GM12891 (cell line): ENCODE measurements around the gene LARP4B.

Source experiments
- POLR2A ChIP-seq: IDR thresholded peaks from 2 replicates; pipeline ENCODE4 v1.6.1; 2011; ENCODE audit warnings: low read depth, low read length, control low read depth
- POLR2AphosphoS5 ChIP-seq: IDR thresholded peaks from 2 replicates; pipeline ENCODE4 v1.6.1; 2011; ENCODE audit warnings: low read depth, low read length, control low read depth
- SPI1 ChIP-seq: IDR thresholded peaks from 2 replicates; pipeline ENCODE4 v1.6.1; 2011; ENCODE audit warnings: low read depth, low read length, control low read depth

GRCh38 chr10:806451-807162, 124.9 kb downstream of the LARP4B start:
- TF ChIP-seq POLR2A, result no peak
- TF ChIP-seq SPI1, result no peak
- no peak for TF ChIP-seq POLR2AphosphoS5
